HepG2 (cell line): Measurements from ENCODE around the gene TAS2R1. TPM values are rescaled to one million over a fixed set of nuclear protein-coding genes. Genes with fewer than 3 reads are reported as not detected.
A peak's percentile ranks its signal among the peaks of the same experiment; 100 is the strongest.

Source experiments
- ATAC-seq: fragments of 200-7000 bp; cut with Tn5 transposase; 3 replicates; pipeline ENCODE4 v1.9.1; 2020; ENCODE audit warnings: mild to moderate bottlenecking, moderate library complexity
- BruUV-seq: library from RNA; stranded (reverse); fragments of 400-500 nt; replicated peaks from 2 replicates; lab custom pipeline; 2021; lab: Mats Ljungman, UMichigan
- CTCF ChIA-PET: fragments of 300-600 bp; formaldehyde crosslinking; extraction: SDS; loops from one replicate; lab custom pipeline; 2021; ENCODE audit warnings: low total read pairs, inconsistent platforms, low intra/inter-chr PET ratio; lab: Yijun Ruan, JAX
- POLR2A ChIA-PET: fragments of 350-600 bp; sonication (Branson Sonifier 250); formaldehyde crosslinking; loops from one replicate; lab custom pipeline; 2020; ENCODE audit warnings: antibody characterized with exemption, inconsistent platforms; lab: Yijun Ruan, JAX
- DNase-seq: peaks from one replicate; pipeline ENCODE4 v3.0.0-alpha.2; 2015; ENCODE audit warnings: low spot score
- FAIRE-seq: peaks from 3 replicates; lab custom pipeline; 2011; peaks lifted over from hg19 to GRCh38; lab: Jason Lieb, UNC
- H2AFZ ChIP-seq: one replicate; pipeline ENCODE4 v1.6.1; 2011; ENCODE audit warnings: low read length, inconsistent platforms
- H3K27ac ChIP-seq: fragments of 300-600 bp; 3 replicates; pipeline ENCODE4 v1.8.0; 2011; ENCODE audit warnings: mixed run types, mild to moderate bottlenecking, mixed read lengths, low read length, inconsistent platforms; ENCODE audit not compliant: insufficient read depth; ENCODE audit errors: extremely low read length
- H3K27me3 ChIP-seq, 2 experiments: fragments of 200-600 bp in 1 of 2; 2 replicates in 1 of 2; 3 replicates in 1 of 2; pipeline versions ENCODE4 v1.6.0 to v1.8.0; 2011; ENCODE audit warnings: low read length in 2 of 2, mild to moderate bottlenecking in 2 of 2, moderate library complexity in 2 of 2, inconsistent platforms in 1 of 2; ENCODE audit not compliant: insufficient read depth in 2 of 2, control insufficient read depth in 1 of 2
- H3K36me3 ChIP-seq, 2 experiments: fragments of 200-600 bp in 1 of 2; replicated peaks in 1 of 2; 2 replicates in 1 of 2; 3 replicates in 1 of 2; pipeline versions ENCODE4 v1.5.1 to v1.8.0; 2011; ENCODE audit warnings: low read length in 2 of 2, inconsistent platforms in 1 of 2; ENCODE audit not compliant: insufficient read depth in 2 of 2, control insufficient read depth in 1 of 2
- H3K4me1 ChIP-seq: 2 replicates; pipeline ENCODE4 v1.5.1; 2012; ENCODE audit warnings: low read length, inconsistent platforms; ENCODE audit not compliant: insufficient read depth
- H3K4me2 ChIP-seq: 2 replicates; pipeline ENCODE4 v1.6.0; 2011; ENCODE audit warnings: low read depth, low read length, inconsistent platforms
- H3K4me3 ChIP-seq, 3 experiments: fragments of 200-600 bp in 1 of 3; sonication (generic), shearing (Covaris generic) in 1 of 3; replicated peaks in 1 of 3; 2 replicates each; pipeline ENCODE4 v1.5.1; 2011 to 2016; ENCODE audit warnings: low read length in 3 of 3, inconsistent platforms in 2 of 3, low read depth in 2 of 3, mild to moderate bottlenecking in 2 of 3, control low read depth in 1 of 3, mixed read lengths in 1 of 3; ENCODE audit not compliant: insufficient read depth in 1 of 3
- H3K79me2 ChIP-seq: one replicate; pipeline ENCODE4 v1.6.1; 2011; ENCODE audit warnings: low read length, inconsistent platforms; ENCODE audit not compliant: insufficient read depth
- H3K9ac ChIP-seq: 2 replicates; pipeline ENCODE4 v1.6.0; 2011; ENCODE audit warnings: mild to moderate bottlenecking, low read depth, low read length, inconsistent platforms; ENCODE audit not compliant: insufficient read depth
- H3K9me3 ChIP-seq: 2 replicates; pipeline ENCODE4 v1.5.1; 2012; ENCODE audit warnings: mild to moderate bottlenecking, low read length
- H4K20me1 ChIP-seq: 2 replicates; pipeline ENCODE4 v1.6.0; 2011; ENCODE audit warnings: inconsistent platforms, mild to moderate bottlenecking, low read length, moderate library complexity; ENCODE audit not compliant: insufficient read depth
- ATRX ChIP-seq: sonication (generic); formaldehyde crosslinking; IDR thresholded peaks from 2 replicates; pipeline ENCODE4 v1.4.0; 2020; ENCODE audit warnings: missing genetic modification reagents, borderline replicate concordance
- DMAP1 ChIP-seq: IDR thresholded peaks from 2 replicates; pipeline ENCODE4 v1.6.1; 2016
- DPF2 ChIP-seq: sonication (generic); formaldehyde crosslinking; IDR thresholded peaks from 2 replicates; pipeline ENCODE4 v1.4.0; 2020; ENCODE audit warnings: mild to moderate bottlenecking, low read depth, missing genetic modification reagents, borderline replicate concordance
- MNT ChIP-seq: fragments of 450-650 bp; IDR thresholded peaks from 2 replicates; pipeline ENCODE4 v1.6.1; 2016
- PBX3 ChIP-seq: sonication (generic); formaldehyde crosslinking; IDR thresholded peaks from 2 replicates; pipeline ENCODE4 v1.8.1; 2023; ENCODE audit warnings: missing genetic modification reagents, inconsistent platforms, borderline replicate concordance
- SRSF9 ChIP-seq: fragments of 200-400 bp; formaldehyde crosslinking; IDR thresholded peaks from 2 replicates; pipeline ENCODE4 v1.6.1; 2018; ENCODE audit warnings: borderline replicate concordance, mild to moderate bottlenecking, low read depth, low read length; ENCODE audit not compliant: insufficient read depth, poor library complexity, severe bottlenecking
- STAG1 ChIP-seq: sonication (generic); formaldehyde crosslinking; IDR thresholded peaks from 2 replicates; pipeline ENCODE4 v1.4.0; 2020; ENCODE audit warnings: missing genetic modification reagents
- ZFY ChIP-seq: sonication (generic); formaldehyde crosslinking; IDR thresholded peaks from 2 replicates; pipeline ENCODE4 v1.4.0; 2020; ENCODE audit warnings: missing genetic modification reagents
- ZNF292 ChIP-seq: sonication (generic); formaldehyde crosslinking; IDR thresholded peaks from 2 replicates; pipeline ENCODE4 v1.8.1; 2022; ENCODE audit warnings: mild to moderate bottlenecking, low read depth, missing genetic modification reagents, borderline replicate concordance
- ZNF574 ChIP-seq: sonication (generic); formaldehyde crosslinking; IDR thresholded peaks from 2 replicates; pipeline ENCODE4 v1.4.0; 2020; ENCODE audit warnings: missing genetic modification reagents
- WGBS: methylation state at CpG from one replicate; pipeline ENCODE4 v1.1.6; 2017; ENCODE audit warnings: low lambda C conversion rate; 5-methylcytosine and 5-hydroxymethylcytosine counted together
- in situ Hi-C: cut with HindIII; loops from 2 replicates; pipeline ENCODE4 v1.10.0; 2017; ENCODE audit warnings: low pct_unique_long_range_greater_than_20kb; ENCODE audit not compliant: extremely low pct_ligation_motif_present
- intact Hi-C: fragments of 100-400 bp; cut with micrococcal nuclease; formaldehyde crosslinking; loops from one replicate; pipeline ENCODE4 v1.10.0; 2022; ENCODE audit not compliant: unreplicated experiment
- polyA plus RNA-seq, 8 experiments: library from polyadenylated mRNA; depleted of rRNA in 3 of 8; stranded (reverse) in 7 of 8; unstranded in 1 of 8; fragments of >200 nt; fragmentation: Illumina TruSeq in 4 of 8; extraction: Trizol in 4 of 8; gene quantifications; 2 replicates each; pipeline versions ENCODE4 v1.2.1 to v1.2.3, GENCODE V29; 2011 to 2016; ENCODE audit warnings: low read depth in 4 of 8, missing spikeins in 1 of 8, mixed read lengths in 1 of 8; ENCODE audit not compliant: insufficient read depth in 1 of 8
- total RNA-seq, 5 experiments: library from RNA; depleted of rRNA; stranded (reverse); fragments of >200 nt; fragmentation: Illumina TruSeq; extraction: Trizol; gene quantifications; 2 replicates each; pipeline ENCODE4 v1.2.3, GENCODE V29; 2016; ENCODE audit warnings: low read depth in 1 of 5

The TAS2R1 gene
- total and polyA plus RNA-seq, 2 of the 13 experiments (the other 11 are each of a cell fraction or from before 2014, with no cell fraction given), result not detected

GRCh38 chr5:9625286-9625685 is 4.9 kb downstream of the TAS2R1 start:
- in situ Hi-C loops, result no loop called here
- Histone ChIP-seq H2AFZ (no peak overlapping the region), H3K9me3 (no peaks in the 10 kb centered on the region), H3K36me3 (no peaks in the 10 kb centered on the region), H3K4me3 (no peak overlapping the region), H3K27me3 (no peaks in the 10 kb centered on the region; a peak in 1 of 5 replicates), H3K27ac (no peak overlapping the region), H3K4me1 (no peaks in the 10 kb centered on the region), H4K20me1 (no peaks in the 10 kb centered on the region)
- ATAC-seq (no peak), FAIRE-seq (no peak), DNase-seq (no peak)
- POLR2A ChIA-PET, result no interaction called here
- TF ChIP-seq PBX3 (CRISPR knock-in tag) (no peak), MNT (peak; percentile 28; the same call in 1 of the 2 replicates), DMAP1 (no peak)
- TF ChIP-seq, all 625 proteins: peak for 1
- Histone ChIP-seq H3K79me2 (no peaks in the 10 kb centered on the region), H3K9ac (no peak overlapping the region), H3K4me2 (no peak overlapping the region)
- no TSS peak for BruUV-seq
- WGBS, result 4% methylated on average over 5 of the region's 5 CpGs
- CTCF ChIA-PET, result no interaction called here
- intact Hi-C loops, result no loop called here

- Histone ChIP-seq H3K4me3 (no peak overlapping the region), H3K4me2 (no peak overlapping the region), H4K20me1 (no peaks in the 10 kb centered on the region), H3K36me3 (no peaks in the 10 kb centered on the region), H3K4me1 (no peaks in the 10 kb centered on the region), H2AFZ (no peak overlapping the region), H3K27me3 (no peaks in the 10 kb centered on the region; a peak in 1 of 5 replicates), H3K79me2 (no peaks in the 10 kb centered on the region), H3K27ac (no peak overlapping the region), H3K9ac (no peak overlapping the region), H3K9me3 (no peaks in the 10 kb centered on the region)
- no peak for DNase-seq
- in situ Hi-C loops (no loop called here), intact Hi-C loops (no loop called here)
- no TSS peak for BruUV-seq
- CTCF ChIA-PET, result no interaction called here
- no peak for FAIRE-seq
- ATAC-seq, result no peak
- POLR2A ChIA-PET, result no interaction called here
- 9% methylated on average over 5 of the region's 5 CpGs for WGBS
- TF ChIP-seq ATRX, result no peak
- no peak for TF ChIP-seq DPF2 (CRISPR knock-in tag)
- TF ChIP-seq ZNF574 (CRISPR knock-in tag), result no peak
- no peak for TF ChIP-seq ZNF292 (CRISPR knock-in tag)
- TF ChIP-seq SRSF9, result no peak
- TF ChIP-seq STAG1, result no peak
- TF ChIP-seq ZFY (CRISPR knock-in tag), result no peak
Observed at GRCh38 chr5:9624196-9624947, 5.8 kb downstream of the TAS2R1 start.
